Right cardiac atrium (tissue), 5 donors: ENCODE results near the gene LYRM9. TPM values are rescaled to one million over a fixed set of nuclear protein-coding genes. Genes with fewer than 3 reads are reported as not detected.
"Not testable (repeated sequence)": the region's sequence is repeated elsewhere in the genome, so short reads cannot be mapped to it uniquely, and the experiment has no call there.

Experiments used
- ATAC-seq, 2 donors: fragments of 200-7000 bp; cut with Tn5 transposase; one replicate each; pipeline versions ENCODE4 v1.8.0 to v1.9.1; 2020; ENCODE audit warnings: moderate library complexity in 2 of 2, mild to moderate bottlenecking in 1 of 2
- DNase-seq, 3 donors: peaks; one replicate each; pipeline ENCODE4 v3.0.0-alpha.2; 2020
- H3K27ac ChIP-seq: one replicate; pipeline ENCODE4 v1.5.1; 2013; ENCODE audit warnings: mild to moderate bottlenecking, low read length, control low read depth, moderate library complexity
- H3K27me3 ChIP-seq: one replicate; pipeline ENCODE4 v1.6.1; 2013; ENCODE audit not compliant: control insufficient read depth, insufficient read depth
- H3K4me1 ChIP-seq: one replicate; pipeline ENCODE4 v1.6.1; 2013; ENCODE audit warnings: low read length; ENCODE audit not compliant: control insufficient read depth, insufficient read depth
- H3K4me3 ChIP-seq: one replicate; pipeline ENCODE4 v1.5.1; 2013; ENCODE audit warnings: low read length, control low read depth
- H3K9me3 ChIP-seq: one replicate; pipeline ENCODE4 v1.6.1; 2013; ENCODE audit warnings: low read length; ENCODE audit not compliant: control insufficient read depth
- WGBS: extraction: QIAGEN DNeasy Blood & Tissue Kit; methylation state at CpG from one replicate; pipeline ENCODE4 v1.1.7; 2013; 5-methylcytosine and 5-hydroxymethylcytosine counted together
- intact Hi-C, 4 donors: fragments of 100-400 bp; cut with DNase I; formaldehyde crosslinking; loops; one replicate each; pipeline versions ENCODE4 v1.11.0 to v1.14.0; 2022 to 2023
- polyA plus RNA-seq: library from polyadenylated mRNA; stranded (reverse); fragments of 200-250 nt; gene quantifications from one replicate; pipeline ENCODE4 v1.2.3, GENCODE V29; 2013
- total RNA-seq, 4 donors: library from RNA; stranded (reverse); fragmentation: NEBNext Ultra II Directional; extraction: Animal tissue kit (Norgen Biotek cat#: 25700); gene quantifications; one replicate each; pipeline ENCODE4 v1.2.1, GENCODE V29; 2021
- donor health status: healthy with polysubstance abuse.
- donor health status: DM: no; HTN: yes; CAD: no.
- donor health status: DM: no; HTN: no; CAD: no.
- donor health status: DM: no; HTN: yes; CAD: no; lungs with severe emphysema.
- donor health status: DM: yes; HTN: yes; CAD: no.

The LYRM9 gene
- total and polyA plus RNA-seq, 5 donors = 9.0 to 20.8 (median 10.0) TPM

DNA sequence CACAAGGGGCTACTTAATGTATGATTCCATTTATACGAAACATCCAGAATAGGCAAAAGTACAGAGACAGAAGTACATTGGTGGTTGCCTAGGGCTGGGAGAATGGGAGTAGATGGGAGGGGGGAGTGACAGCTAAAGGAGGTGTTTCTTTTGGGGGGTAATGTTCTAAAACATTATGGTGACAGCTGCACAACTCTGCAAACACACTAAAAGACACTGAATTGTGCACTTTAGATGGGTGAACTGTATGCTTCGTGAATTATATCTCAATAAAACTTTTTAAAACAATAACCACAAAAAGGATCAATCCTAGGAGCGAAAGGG lies 661 bp downstream of the LYRM9 start:
- Histone ChIP-seq H3K9me3 (no peaks in the 10 kb centered on the region), H3K4me3 (peak overlapping the region; percentile 64), H3K4me1 (no peaks in the 10 kb centered on the region), H3K27me3 (no peaks in the 10 kb centered on the region), H3K27ac (no peak overlapping the region)
- DNase-seq = no peak
- intact Hi-C loops = no loop called here
- ATAC-seq = no peak
- 35% methylated on average over 3 of the region's 3 CpGs for WGBS

DNA sequence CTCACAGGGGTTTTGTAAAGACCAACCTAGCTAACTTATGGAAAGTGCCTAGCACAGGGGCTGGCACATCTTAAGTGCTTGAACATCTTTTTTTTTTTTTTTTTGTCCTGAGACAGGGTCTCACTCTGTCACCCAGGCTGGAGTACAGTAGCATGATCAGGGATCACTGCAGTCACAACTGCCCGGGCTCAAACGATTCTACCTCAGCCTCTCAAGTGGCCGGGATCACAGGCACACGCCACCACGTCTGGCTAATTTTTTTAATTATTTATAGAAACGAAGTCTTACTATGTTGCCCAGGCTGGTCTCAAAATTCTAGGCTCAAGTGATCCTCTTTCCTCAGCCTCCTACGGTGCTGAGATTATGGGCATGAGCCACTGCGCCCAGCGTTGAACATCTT lies 1.3 kb downstream of the LYRM9 start:
- DNase-seq (no peak), ATAC-seq (no peak)
- H3K9me3 ChIP-seq = no peaks in the 10 kb centered on the region
- no peaks in the 10 kb centered on the region for H3K4me1 ChIP-seq
- H3K4me3 ChIP-seq = no peak overlapping the region
- WGBS = 94% methylated on average over 9 of the region's 9 CpGs
- no peaks in the 10 kb centered on the region for H3K27me3 ChIP-seq
- intact Hi-C loops = no loop called here
- no peak overlapping the region for H3K27ac ChIP-seq

DNA sequence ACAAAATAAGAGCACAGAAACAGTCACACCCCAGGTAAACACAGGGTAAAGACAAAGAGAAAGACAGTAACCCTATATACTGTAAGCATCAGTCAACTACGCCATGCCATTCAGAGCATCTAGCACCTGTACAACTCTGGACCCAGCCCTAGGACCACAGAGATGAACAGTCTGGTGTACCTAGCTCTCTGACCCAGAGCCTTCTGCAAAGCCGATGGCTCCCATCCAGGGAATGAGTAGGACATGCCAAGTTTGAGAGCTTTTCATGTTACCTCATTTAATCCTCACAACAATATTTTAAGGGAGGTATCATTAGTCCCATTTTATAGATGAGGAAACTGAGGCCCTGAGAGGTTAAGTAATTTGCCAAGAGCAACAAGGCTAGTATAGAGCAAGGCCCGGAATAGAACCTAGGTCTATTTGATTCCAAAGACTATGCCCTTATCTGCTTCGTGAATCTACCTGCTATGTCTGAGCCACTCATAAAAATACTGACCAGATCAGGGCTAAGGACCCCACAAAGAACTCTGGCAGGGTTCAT lies 3.4 kb downstream of the LYRM9 start:
- ATAC-seq (no peak), DNase-seq (no peak)
- Histone ChIP-seq H3K27ac (no peak overlapping the region), H3K4me3 (no peak overlapping the region), H3K9me3 (no peaks in the 10 kb centered on the region), H3K27me3 (no peaks in the 10 kb centered on the region), H3K4me1 (no peaks in the 10 kb centered on the region)
- WGBS = 97% methylated on average over 4 of the region's 4 CpGs
- intact Hi-C loops = no loop called here

DNA sequence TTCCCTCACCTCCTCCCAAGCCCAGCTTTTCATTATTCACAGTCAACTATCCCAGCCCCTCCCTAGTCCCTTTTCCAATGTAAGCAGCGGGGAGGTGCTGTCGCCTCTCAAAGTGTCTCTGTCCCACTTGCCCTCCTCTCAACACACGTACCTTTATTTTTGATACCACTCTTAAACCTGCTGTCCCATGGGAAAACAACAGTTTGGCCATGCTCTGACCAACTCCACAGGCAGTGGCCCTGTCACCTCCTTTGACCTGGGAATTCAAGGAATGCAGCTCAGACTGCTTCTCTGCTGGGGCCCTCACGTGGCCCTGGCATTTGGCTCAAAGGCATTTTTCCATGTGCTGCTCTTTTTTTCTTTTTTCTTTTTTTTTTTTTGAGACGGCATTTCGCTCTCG lies 4.2 kb downstream of the LYRM9 start:
- 53% methylated on average over 7 of the region's 7 CpGs for WGBS
- intact Hi-C loops = no loop called here
- H3K27me3 ChIP-seq = no peaks in the 10 kb centered on the region
- ATAC-seq (no peak), DNase-seq (no peak)
- no peak overlapping the region for H3K4me3 ChIP-seq
- H3K9me3 ChIP-seq = no peaks in the 10 kb centered on the region
- H3K4me1 ChIP-seq = no peaks in the 10 kb centered on the region
- H3K27ac ChIP-seq = no peak overlapping the region

DNA sequence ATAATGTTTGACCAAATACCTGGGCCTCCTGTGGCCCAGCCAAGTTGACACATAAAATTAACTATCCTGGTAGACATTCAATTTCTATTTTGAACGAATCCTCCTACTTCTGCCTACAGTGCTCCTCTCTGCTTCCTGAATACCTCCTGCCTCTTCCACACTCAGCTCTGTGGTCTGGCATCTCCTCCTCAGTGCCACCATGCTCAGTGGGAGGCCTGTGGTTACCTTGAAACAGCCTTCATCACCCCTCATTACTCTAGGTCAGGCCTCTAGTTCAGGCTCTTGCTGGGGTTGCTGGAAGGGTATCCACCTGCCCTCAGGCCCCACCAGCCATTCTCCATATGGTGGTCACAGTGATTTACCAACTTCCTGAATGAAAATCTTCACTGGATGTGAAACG lies 5.1 kb downstream of the LYRM9 start:
- no peaks in the 10 kb centered on the region for H3K27me3 ChIP-seq
- H3K9me3 ChIP-seq = no peaks in the 10 kb centered on the region
- no peak overlapping the region for H3K4me3 ChIP-seq
- ATAC-seq (no peak), DNase-seq (no peak)
- no peaks in the 10 kb centered on the region for H3K4me1 ChIP-seq
- 66% methylated on average over 2 of the region's 2 CpGs for WGBS
- intact Hi-C loops = no loop called here
- H3K27ac ChIP-seq = no peak overlapping the region

DNA sequence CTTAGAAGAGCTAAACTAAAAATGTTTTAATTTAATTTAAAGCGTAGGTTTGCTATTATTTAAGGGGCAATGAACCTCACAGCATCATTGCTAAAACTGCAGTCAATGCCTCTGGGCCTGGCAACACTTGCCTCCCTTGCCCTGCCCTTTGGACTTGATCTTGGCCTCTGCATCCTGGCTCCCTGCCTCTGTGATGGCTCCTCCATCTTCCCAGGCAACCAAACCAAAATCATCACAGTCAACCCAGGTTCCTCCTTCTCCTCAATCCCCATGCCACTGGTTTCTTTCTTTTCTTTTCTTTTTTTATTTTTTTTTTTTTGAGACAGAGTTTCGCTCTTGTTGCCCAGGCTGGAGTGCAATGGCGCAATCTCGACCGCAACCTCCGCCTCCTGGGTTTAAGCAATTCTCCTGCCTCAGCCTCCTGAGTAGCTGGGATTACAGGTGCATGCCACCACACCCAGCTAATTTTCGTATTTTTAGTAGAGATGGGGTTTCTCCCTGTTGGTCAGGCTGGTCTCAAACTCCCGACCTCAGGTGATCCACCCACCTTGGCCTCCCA lies 6.7 kb downstream of the LYRM9 start:
- H3K4me1 ChIP-seq, H3K9me3 ChIP-seq, ATAC-seq, H3K27me3 ChIP-seq, intact Hi-C loops, DNase-seq, H3K4me3 ChIP-seq, H3K27ac ChIP-seq: not testable (repeated sequence)
- 96% methylated on average over 8 of the region's 8 CpGs for WGBS

DNA sequence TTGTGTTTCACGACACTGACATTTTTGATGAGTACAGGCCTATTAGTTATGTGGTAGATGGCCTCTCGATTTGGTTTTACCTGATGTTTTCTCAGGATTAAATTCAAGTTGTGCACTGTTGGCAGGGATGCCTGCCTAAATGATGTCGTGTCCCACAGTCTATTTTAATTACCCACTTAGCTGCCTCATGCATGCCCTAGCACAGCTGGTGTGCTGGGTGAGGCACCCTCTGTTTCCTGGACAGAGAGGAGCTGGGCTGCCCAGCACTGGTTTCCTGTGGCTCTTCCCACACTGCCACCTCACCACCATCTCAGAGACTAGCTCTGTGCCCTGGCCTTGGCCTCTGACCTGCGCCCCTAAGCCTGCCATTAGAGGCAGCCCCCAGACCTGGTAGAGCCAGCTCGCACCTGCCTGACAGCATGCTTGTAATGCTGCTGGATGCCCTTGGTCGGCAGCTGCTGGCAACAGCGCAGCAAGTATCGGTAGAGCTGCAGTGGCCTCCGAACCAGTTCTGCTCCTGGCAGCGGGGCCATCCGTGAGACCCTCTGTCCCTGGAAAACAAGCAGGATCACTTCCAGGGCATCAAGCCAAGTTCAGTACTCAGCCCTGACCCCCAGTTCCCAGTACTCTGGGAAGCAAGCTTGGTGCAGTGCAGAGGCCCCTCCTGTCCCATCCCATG lies 10.9 kb downstream of the LYRM9 start:
- Histone ChIP-seq H3K27ac (no peak overlapping the region), H3K27me3 (no peaks in the 10 kb centered on the region), H3K4me1 (no peaks in the 10 kb centered on the region), H3K9me3 (no peaks in the 10 kb centered on the region), H3K4me3 (no peak overlapping the region)
- peak in 1 of 2 donors; percentile 21 for ATAC-seq
- 79% methylated on average over 11 of the region's 11 CpGs for WGBS
- peak in 1 of 3 donors; percentile 47 for DNase-seq
- intact Hi-C loops = no loop called here

DNA sequence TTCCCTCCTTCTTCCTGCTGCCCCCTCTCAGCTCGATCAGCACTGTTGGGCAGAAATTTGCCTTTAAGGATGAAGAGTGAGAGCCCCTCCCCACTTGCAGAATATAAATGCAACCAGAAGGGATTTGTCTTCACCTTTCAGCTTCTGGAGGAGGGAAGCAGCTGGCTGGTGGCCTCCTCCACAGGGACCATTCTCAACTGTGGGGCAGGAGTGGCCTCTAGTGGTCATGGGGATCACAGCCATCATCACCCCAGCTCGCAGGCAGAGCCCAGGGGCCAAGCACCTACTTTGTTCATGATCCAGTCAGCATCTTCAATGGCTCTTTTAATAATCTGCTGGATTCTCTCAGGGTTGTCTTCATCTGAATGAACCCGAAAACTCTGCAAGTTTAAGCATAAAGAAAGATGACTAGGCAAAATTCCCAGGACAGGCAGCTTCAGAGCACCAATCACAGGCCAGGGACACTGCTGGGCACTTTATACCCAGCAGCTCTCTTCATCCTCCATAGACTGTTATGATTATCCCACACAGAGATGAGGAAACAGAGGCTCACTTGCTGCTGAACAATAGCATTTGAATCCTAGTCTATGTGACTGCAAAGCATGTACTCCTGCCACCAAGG lies 13.1 kb downstream of the LYRM9 start:
- ATAC-seq (peak; percentile 91 to 92), DNase-seq (peak; percentile 70 to 86 (median 79))
- Histone ChIP-seq H3K4me3 (no peak overlapping the region), H3K27ac (no peak overlapping the region), H3K4me1 (no peaks in the 10 kb centered on the region), H3K27me3 (no peaks in the 10 kb centered on the region), H3K9me3 (no peaks in the 10 kb centered on the region)
- WGBS = 28% methylated on average over 3 of the region's 3 CpGs
- intact Hi-C loops = loop anchor here (5.0 to 10.0 kb wide), 3 partner anchors 73 to 215 kb away; no protein-coding TSS in a partner anchor

DNA sequence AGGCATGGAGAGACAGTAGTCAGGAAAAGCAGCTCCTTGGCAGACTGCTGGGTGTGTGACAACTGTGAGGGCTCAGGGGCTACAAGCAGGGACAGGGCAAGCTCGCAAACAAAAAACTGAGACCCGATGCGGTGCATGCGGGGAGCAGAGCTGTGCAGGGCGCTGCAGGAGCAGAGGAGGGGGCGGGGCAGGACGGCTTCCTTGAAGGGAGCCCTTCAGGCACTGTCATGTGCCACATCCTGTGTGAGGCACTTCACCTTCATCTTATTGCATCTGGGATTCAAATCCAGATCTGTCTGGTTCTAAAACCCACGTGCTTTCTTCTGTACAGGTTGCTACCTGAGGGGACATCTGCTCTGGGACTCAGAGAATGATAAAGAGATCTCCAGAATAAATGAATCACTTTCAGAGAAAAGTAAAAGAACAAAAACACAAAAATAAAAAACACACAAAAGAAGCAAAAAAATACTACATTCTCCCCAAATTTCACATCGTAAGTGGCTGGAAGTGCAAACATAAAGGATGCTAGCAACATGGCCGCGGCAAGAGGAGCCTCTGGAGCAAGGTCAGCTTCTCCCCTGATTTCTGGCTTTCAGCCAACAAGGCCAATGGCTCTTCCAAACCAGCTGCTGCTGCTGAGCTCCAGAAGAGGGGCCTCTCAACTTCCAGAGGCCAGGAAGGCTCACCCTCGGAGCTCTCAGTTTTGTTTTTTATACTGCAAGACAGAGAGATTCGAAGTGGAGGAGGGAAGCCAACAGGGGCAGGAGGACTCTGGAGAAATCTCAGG lies 14.2 kb downstream of the LYRM9 start:
- Histone ChIP-seq H3K9me3 (no peaks in the 10 kb centered on the region), H3K4me3 (no peak overlapping the region), H3K27me3 (no peaks in the 10 kb centered on the region), H3K27ac (no peak overlapping the region), H3K4me1 (no peaks in the 10 kb centered on the region)
- intact Hi-C loops = loop anchor here (5.0 to 10.0 kb wide), 3 partner anchors 72 to 214 kb away; no protein-coding TSS in a partner anchor
- 77% methylated on average over 13 of the region's 13 CpGs for WGBS
- DNase-seq (peak in 1 of 3 donors; percentile 56), ATAC-seq (no peak)

DNA sequence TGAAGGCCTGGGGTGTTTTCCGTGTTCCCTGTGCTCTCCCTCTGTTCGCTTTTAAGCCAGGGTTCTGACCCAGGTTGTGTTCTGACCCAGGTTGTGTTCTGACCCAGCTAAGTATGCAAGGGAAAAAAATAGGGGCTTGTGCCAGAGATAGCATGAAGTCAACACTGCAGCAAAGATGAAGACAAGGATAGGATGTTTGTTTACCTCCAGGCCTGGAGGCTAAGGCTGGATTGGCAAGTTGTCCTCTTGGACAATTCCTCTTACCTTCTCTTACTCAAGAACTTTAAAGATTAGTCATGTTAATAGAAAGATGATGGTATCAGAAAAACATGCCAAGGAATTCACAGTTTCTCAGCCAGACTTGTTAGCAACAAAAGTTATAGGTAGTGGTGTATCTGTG lies 19.4 kb downstream of the LYRM9 start:
- Histone ChIP-seq H3K27me3 (no peaks in the 10 kb centered on the region), H3K4me1 (no peaks in the 10 kb centered on the region), H3K4me3 (no peak overlapping the region), H3K27ac (no peak overlapping the region), H3K9me3 (no peaks in the 10 kb centered on the region)
- no peak for DNase-seq
- intact Hi-C loops = loop anchor here in 1 of 4 donors (10.0 kb wide), 1 partner anchor 209 kb away; no protein-coding TSS in a partner anchor
- no peak for ATAC-seq
- WGBS = 98% methylated on average over 2 of the region's 2 CpGs

DNA sequence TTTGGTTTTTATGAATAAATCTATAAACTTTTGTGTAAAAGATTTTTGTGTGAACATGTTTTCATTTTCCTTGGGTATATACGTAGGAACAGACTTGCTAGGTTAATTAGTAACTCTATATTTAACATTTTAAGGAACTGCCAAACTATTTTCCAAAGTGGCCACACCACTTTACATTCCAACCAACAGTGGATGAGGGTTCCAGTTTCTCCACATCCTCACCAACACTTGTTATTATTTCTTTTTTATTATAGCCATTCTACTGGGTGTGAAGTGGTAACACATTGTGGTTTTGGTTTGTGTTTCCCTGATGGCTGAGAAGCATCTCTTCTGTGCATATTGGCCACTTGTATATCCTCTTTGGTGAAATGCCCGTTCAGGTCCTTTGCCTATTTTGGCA lies 20.0 kb downstream of the LYRM9 start:
- no peaks in the 10 kb centered on the region for H3K27me3 ChIP-seq
- ATAC-seq = no peak
- no peak for DNase-seq
- H3K4me1 ChIP-seq = no peaks in the 10 kb centered on the region
- intact Hi-C loops = loop anchor here in 1 of 4 donors (10.0 kb wide), 1 partner anchor 208 kb away; no protein-coding TSS in a partner anchor
- 97% methylated on average over 2 of the region's 2 CpGs for WGBS
- H3K9me3 ChIP-seq = no peaks in the 10 kb centered on the region
- H3K4me3 ChIP-seq = no peak overlapping the region
- no peak overlapping the region for H3K27ac ChIP-seq
